HG02884 (cell line): ENCODE results near the gene MSMB.
"Not testable (repeated sequence)": the region's sequence is repeated elsewhere in the genome, so short reads cannot be mapped to it uniquely, and the experiment has no call there.

Experiments
- ATAC-seq: cut with Tn5 transposase; IDR thresholded peaks from one replicate; pipeline ENCODE4 v1.9.1; 2021; ENCODE audit warnings: mild to moderate bottlenecking, moderate library complexity; ENCODE audit not compliant: unreplicated experiment

MSMB gene

GRCh38 chr10:46014683-46015405 lies 31.2 kb downstream of the MSMB start:
- ATAC-seq: no peak

GRCh38 chr10:46014206-46014605 lies 31.9 kb downstream of the MSMB start:
- no peak for ATAC-seq

DNA sequence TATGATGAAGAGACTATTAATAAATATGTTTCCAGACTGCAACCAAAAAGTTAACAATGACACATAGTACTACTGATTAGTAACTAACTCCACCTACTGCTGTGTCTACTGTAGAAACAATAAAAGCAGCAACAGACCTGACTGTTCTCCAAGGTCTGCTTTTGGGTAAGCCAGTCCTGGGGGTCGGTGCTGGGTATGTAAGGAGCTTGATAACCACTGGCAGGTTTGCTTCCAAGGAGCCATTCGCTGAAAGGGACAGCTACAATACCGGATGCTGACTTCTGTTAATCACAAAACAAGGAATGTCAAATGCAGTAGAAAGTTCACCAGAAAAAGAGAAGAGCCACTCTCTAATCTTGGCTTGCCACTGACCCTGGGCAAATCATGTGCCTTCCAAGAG lies 33.3 kb downstream of the MSMB start:
- no peak for ATAC-seq

- no peak for ATAC-seq
Measured at GRCh38 chr10:46006219-46006618, 39.9 kb downstream of the MSMB start.

GRCh38 chr10:46005383-46005782 lies 40.7 kb downstream of the MSMB start:
- no peak for ATAC-seq

- no peak for ATAC-seq
Measured at GRCh38 chr10:46004963-46005362, 41.1 kb downstream of the MSMB start.

- ATAC-seq: no peak
Measured at GRCh38 chr10:46002916-46003693, 43.0 kb downstream of the MSMB start.

DNA sequence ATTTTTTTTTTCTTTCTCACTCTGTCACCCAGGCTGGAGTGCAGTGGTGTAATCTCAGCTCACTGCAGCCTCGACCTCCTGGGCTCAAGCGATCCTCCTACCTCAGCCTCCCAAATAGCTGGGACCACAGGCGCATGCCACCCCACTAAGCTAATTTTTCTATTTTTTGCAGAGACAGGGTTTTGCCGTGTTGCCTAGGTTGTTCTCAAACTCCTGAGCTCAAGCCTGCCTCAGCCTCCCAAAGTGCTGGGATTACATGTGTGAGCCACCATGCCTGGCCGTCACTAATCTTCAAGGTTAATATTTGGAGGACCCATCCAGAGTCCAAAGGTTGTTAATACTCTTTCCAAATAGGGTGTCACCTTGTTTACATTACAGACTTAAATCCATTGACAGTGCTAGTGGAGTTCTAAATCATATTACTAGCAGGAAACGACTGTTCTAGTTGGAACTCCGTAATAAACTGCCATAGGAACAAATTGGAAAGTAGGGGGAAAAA lies 43.8 kb downstream of the MSMB start:
- not testable (repeated sequence) for ATAC-seq

- ATAC-seq: no peak
Measured at GRCh38 chr10:46001187-46001756, 44.8 kb downstream of the MSMB start.

GRCh38 chr10:46000538-46000937 lies 45.5 kb downstream of the MSMB start:
- no peak for ATAC-seq

DNA sequence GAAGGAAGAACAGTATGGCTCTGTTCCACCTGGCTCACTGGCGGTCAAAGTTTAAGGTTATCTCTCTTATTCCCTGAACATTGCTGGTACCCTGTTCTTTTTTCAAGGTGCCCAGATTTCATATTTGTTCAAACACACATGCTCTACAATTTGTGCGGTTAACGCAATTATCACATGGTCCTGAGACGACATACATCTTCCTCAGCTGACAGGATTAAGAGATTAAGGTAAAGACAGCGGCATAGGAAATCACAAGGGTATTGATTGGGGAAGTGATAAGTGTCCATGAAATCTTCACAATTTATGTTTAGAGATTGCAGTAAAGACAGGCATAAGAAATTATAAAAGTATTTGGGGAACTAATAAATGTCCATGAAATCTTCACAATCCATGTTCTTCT lies 46.1 kb downstream of the MSMB start:
- ATAC-seq: not testable (repeated sequence)

GRCh38 chr10:45997994-45998763 lies 47.9 kb downstream of the MSMB start:
- no peak for ATAC-seq

DNA sequence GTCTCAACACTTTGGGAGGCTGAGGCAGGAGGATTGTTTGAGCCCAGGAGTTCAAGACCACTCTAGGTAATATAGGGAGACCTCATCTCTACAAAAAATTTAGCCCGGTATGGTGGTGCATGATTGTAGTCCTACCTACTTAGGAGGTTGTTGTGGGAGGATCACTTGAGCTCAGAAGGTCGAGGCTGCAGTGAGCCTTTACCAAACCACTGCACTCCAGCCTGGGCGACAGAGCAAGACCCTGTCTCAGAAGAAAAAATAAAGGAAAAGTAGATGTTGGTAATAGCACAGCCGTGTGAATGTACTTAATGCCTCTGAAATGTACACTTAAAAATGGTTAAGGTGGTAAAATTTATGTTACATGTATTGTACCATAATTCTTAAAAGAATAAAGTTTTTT lies 48.5 kb downstream of the MSMB start:
- no peak for ATAC-seq

- not testable (repeated sequence) for ATAC-seq
Measured at GRCh38 chr10:45985590-45985989, 60.5 kb downstream of the MSMB start.

GRCh38 chr10:45984473-45984872 lies 61.6 kb downstream of the MSMB start:
- ATAC-seq: not testable (repeated sequence)

DNA sequence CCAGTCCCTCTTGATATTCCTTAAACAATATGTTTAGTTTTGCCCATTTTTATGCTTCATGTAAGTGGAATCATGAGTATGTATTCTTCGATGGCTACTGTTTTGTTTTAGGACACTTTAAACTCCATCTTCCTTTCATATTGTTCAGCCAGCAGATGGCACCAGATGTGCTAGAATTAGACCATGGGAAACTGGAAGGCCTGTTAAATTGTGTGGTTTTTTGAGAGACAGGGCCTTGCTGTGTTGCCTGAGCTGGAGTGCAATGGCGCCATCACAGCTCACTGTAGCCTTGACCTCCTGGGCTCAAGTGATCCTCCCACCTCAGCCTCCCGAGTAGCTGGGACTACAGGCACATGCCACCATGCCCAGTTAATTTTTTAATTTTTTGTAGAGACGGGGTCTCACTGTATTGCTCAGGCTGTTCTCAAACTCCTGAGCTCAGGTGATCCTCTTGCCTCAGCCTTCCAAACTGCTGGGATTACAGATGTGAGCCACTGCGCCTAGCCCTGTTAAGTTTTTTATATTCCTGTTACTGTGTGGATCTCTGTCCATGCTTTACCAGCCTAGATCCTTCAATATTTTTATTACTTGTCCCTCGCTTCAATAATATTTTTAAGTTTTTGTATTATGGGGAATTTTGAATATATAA lies 62.4 kb downstream of the MSMB start:
- not testable (repeated sequence) for ATAC-seq
